Measurements from ENCODE around the gene KLK13.

KLK13 gene

DNA sequence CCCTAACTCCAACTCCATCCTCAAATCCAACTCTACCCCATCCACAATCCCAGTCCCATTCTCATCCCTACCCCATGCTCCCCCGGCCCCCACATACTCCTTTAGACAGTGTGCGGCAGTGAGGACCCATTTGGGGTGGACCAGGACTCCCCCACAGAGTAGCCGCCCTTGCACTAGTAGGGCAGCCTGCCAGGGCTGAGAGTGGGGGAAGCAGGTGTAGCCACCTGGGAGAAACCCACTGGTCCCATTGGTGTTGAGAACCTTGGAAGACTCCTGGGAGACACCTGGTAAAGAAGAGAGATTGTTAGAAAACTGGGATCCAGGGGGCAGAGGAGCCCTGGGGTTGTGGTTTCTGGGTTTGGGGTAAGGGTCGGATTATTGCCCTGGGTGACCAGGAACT is 4.6 kb downstream of the KLK13 start:
- no peak overlapping the region for H3K4me2 ChIP-seq (ENCODE audit: low read length)
- TF ChIP-seq, protein P1, sequence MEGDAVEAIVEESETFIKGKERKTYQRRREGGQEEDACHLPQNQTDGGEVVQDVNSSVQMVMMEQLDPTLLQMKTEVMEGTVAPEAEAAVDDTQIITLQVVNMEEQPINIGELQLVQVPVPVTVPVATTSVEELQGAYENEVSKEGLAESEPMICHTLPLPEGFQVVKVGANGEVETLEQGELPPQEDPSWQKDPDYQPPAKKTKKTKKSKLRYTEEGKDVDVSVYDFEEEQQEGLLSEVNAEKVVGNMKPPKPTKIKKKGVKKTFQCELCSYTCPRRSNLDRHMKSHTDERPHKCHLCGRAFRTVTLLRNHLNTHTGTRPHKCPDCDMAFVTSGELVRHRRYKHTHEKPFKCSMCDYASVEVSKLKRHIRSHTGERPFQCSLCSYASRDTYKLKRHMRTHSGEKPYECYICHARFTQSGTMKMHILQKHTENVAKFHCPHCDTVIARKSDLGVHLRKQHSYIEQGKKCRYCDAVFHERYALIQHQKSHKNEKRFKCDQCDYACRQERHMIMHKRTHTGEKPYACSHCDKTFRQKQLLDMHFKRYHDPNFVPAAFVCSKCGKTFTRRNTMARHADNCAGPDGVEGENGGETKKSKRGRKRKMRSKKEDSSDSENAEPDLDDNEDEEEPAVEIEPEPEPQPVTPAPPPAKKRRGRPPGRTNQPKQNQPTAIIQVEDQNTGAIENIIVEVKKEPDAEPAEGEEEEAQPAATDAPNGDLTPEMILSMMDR (IDR thresholded peaks at IDR 0.05) = no peak
- H3K9ac ChIP-seq = no peak overlapping the region

DNA sequence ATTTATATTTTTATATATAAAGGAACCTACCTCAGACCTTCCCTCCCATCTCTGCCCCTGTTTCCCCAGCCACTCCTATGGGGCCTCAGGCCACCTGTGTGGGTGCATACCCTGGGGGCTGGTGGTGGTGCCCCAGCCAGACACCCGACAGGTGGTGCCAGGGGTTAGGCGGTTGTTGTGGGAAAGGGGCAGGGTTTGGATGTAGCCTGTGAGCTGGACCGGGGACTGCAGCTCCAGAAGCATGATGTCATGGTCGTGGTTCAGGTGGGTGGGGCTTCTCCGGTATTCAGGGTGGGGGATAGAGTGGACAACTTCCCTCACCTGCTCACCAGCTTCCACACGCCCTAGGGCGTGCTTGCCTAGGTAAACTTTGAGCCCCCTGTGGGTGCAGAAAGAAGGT is 5.2 kb downstream of the KLK13 start:
- H3K4me2 ChIP-seq (ENCODE audit: low read length) = no peak overlapping the region
- no peak overlapping the region for H3K4me3 ChIP-seq (ENCODE audit: low read depth, low read length)
- no peaks in the 10 kb centered on the region for H3K9me3 ChIP-seq (ENCODE audit: control insufficient read depth, low read length)
- no peak overlapping the region for H3K27ac ChIP-seq
- TF ChIP-seq, protein P1 (IDR thresholded peaks at IDR 0.05) = no peak
- no peaks in the 10 kb centered on the region for H3K79me2 ChIP-seq
- no peaks in the 10 kb centered on the region for H3K4me1 ChIP-seq
- no peaks in the 10 kb centered on the region for H3K36me3 ChIP-seq (ENCODE audit: control insufficient read depth, insufficient read depth, low read length)
- H2AFZ ChIP-seq = no peak overlapping the region
- no peak overlapping the region for H3K9ac ChIP-seq
- H3K27me3 ChIP-seq (ENCODE audit: control insufficient read depth, insufficient read depth, low read length) = no peaks in the 10 kb centered on the region

More for the DNA sequence above, 4.6 kb downstream of the KLK13 start:
- H3K4me1 ChIP-seq = no peaks in the 10 kb centered on the region
- no peaks in the 10 kb centered on the region for H3K79me2 ChIP-seq
- H3K4me3 ChIP-seq (ENCODE audit: low read depth, low read length) = no peak overlapping the region
- no peak overlapping the region for H2AFZ ChIP-seq
- H3K27me3 ChIP-seq (ENCODE audit: control insufficient read depth, insufficient read depth, low read length) = no peaks in the 10 kb centered on the region
- no peaks in the 10 kb centered on the region for H3K36me3 ChIP-seq (ENCODE audit: control insufficient read depth, insufficient read depth, low read length)
- no peak overlapping the region for H3K27ac ChIP-seq
- H3K9me3 ChIP-seq (ENCODE audit: control insufficient read depth, low read length) = no peaks in the 10 kb centered on the region

GRCh38 chr19:51055866-51056265 is 9.0 kb downstream of the KLK13 start:
- Histone ChIP-seq H3K36me3 (ENCODE audit: control insufficient read depth, insufficient read depth, low read length) (no peaks in the 10 kb centered on the region), H3K27ac (no peak overlapping the region), H2AFZ (no peak overlapping the region), H3K9me3 (ENCODE audit: control insufficient read depth, low read length) (no peaks in the 10 kb centered on the region), H3K27me3 (ENCODE audit: control insufficient read depth, insufficient read depth, low read length) (no peaks in the 10 kb centered on the region), H3K79me2 (no peaks in the 10 kb centered on the region), H3K4me3 (ENCODE audit: low read depth, low read length) (no peak overlapping the region), H3K4me2 (ENCODE audit: low read length) (no peak overlapping the region), H3K9ac (no peak overlapping the region), H3K4me1 (no peaks in the 10 kb centered on the region)
- TF ChIP-seq, protein P1 (IDR thresholded peaks at IDR 0.05) = no peak

GRCh38 chr19:51047031-51047335 is 17.9 kb downstream of the KLK13 start:
- H3K9me3 ChIP-seq (ENCODE audit: control insufficient read depth, low read length) = no peaks in the 10 kb centered on the region
- H3K9ac ChIP-seq = no peak overlapping the region
- H3K4me3 ChIP-seq (ENCODE audit: low read depth, low read length) = no peak overlapping the region
- H3K27ac ChIP-seq = no peak overlapping the region
- no peaks in the 10 kb centered on the region for H3K4me1 ChIP-seq
- H3K79me2 ChIP-seq = no peaks in the 10 kb centered on the region
- TF ChIP-seq, protein P1 (IDR thresholded peaks at IDR 0.05) = no peak
- no peak overlapping the region for H2AFZ ChIP-seq
- H3K27me3 ChIP-seq (ENCODE audit: control insufficient read depth, insufficient read depth, low read length) = no peaks in the 10 kb centered on the region
- no peaks in the 10 kb centered on the region for H3K36me3 ChIP-seq (ENCODE audit: control insufficient read depth, insufficient read depth, low read length)
- no peak overlapping the region for H3K4me2 ChIP-seq (ENCODE audit: low read length)

DNA sequence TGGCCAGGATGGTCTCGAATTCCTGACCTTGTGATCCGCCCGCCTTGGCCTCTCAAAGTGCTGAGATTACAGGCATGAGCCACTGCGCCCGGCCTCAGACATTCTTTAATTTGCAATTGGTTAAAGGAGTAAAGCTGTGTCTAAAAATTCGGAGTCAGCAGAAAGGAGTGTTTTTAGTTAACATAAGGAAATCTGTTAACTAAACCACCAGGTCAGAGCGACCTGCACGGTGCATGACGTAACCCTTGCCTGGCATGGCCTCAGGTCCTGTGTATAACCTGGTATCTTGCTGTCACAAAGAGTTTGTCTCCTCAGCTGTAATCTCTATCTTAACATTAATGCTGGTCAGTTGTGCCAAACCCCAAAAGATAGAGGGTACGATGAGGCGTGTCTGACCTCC is 20.6 kb downstream of the KLK13 start:
- no peaks in the 10 kb centered on the region for H3K4me1 ChIP-seq
- H2AFZ ChIP-seq = no peak overlapping the region
- no peaks in the 10 kb centered on the region for H3K27me3 ChIP-seq (ENCODE audit: control insufficient read depth, insufficient read depth, low read length)
- no peak overlapping the region for H3K9ac ChIP-seq
- no peak overlapping the region for H3K4me3 ChIP-seq (ENCODE audit: low read depth, low read length)
- H3K9me3 ChIP-seq (ENCODE audit: control insufficient read depth, low read length) = no peaks in the 10 kb centered on the region
- H3K79me2 ChIP-seq = no peaks in the 10 kb centered on the region
- TF ChIP-seq, protein P1 (IDR thresholded peaks at IDR 0.05) = no peak
- H3K4me2 ChIP-seq (ENCODE audit: low read length) = no peak overlapping the region
- H3K36me3 ChIP-seq (ENCODE audit: control insufficient read depth, insufficient read depth, low read length) = no peaks in the 10 kb centered on the region
- H3K27ac ChIP-seq = no peak overlapping the region

Data from parathyroid adenoma (tissue), 2 donors.